ENCODE measurements around the gene ALS2CL.

The ALS2CL gene

GRCh38 chr3:46676601-46677410, 16.7 kb downstream of the ALS2CL start:
- no peak for DNase-seq (ENCODE audit: low spot score)

GRCh38 chr3:46675843-46676567, 17.5 kb downstream of the ALS2CL start:
- no peak for DNase-seq (ENCODE audit: low spot score)

- no peak for DNase-seq (ENCODE audit: low spot score)
These were observed 18.1 kb downstream of the ALS2CL start for GRCh38 chr3:46675426-46675825.

- DNase-seq (ENCODE audit: low spot score) = no peak
These were observed 19.2 kb downstream of the ALS2CL start for GRCh38 chr3:46674031-46674845.

GRCh38 chr3:46673151-46674030, 20.1 kb downstream of the ALS2CL start:
- no peak for DNase-seq (ENCODE audit: low spot score)

- DNase-seq (ENCODE audit: low spot score) = no peak
These were observed 21.2 kb downstream of the ALS2CL start for GRCh38 chr3:46672349-46672695.

- no peak for DNase-seq (ENCODE audit: low spot score)
These were observed 21.7 kb downstream of the ALS2CL start for GRCh38 chr3:46671541-46672348.

GRCh38 chr3:46670891-46671427, 22.5 kb downstream of the ALS2CL start:
- DNase-seq (ENCODE audit: low spot score) = no peak

GRCh38 chr3:46670000-46670890, 23.2 kb downstream of the ALS2CL start:
- DNase-seq (ENCODE audit: low spot score) = no peak

- no peak for DNase-seq (ENCODE audit: low spot score)
These were observed 24.1 kb downstream of the ALS2CL start for GRCh38 chr3:46669191-46669999.

GRCh38 chr3:46668591-46668990, 24.9 kb downstream of the ALS2CL start:
- no peak for DNase-seq (ENCODE audit: low spot score)

- no peak for DNase-seq (ENCODE audit: low spot score)
These were observed 25.4 kb downstream of the ALS2CL start for GRCh38 chr3:46668116-46668515.

- DNase-seq (ENCODE audit: low spot score) = no peak
These were observed 25.8 kb downstream of the ALS2CL start for GRCh38 chr3:46667657-46668056.

GRCh38 chr3:46667061-46667621, 26.3 kb downstream of the ALS2CL start:
- no peak for DNase-seq (ENCODE audit: low spot score)

- no peak for DNase-seq (ENCODE audit: low spot score)
These were observed 27.0 kb downstream of the ALS2CL start for GRCh38 chr3:46666453-46666845.

- no peak for DNase-seq (ENCODE audit: low spot score)
These were observed 27.6 kb downstream of the ALS2CL start for GRCh38 chr3:46665763-46666452.

- DNase-seq (ENCODE audit: low spot score) = no peak
These were observed 28.3 kb downstream of the ALS2CL start for GRCh38 chr3:46664971-46665762.

All from hematopoietic multipotent progenitor cell treated with erythropoietin and hydrocortisone succinate and interleukin-3 and kit ligand, for 15 days (in vitro differentiated cells).